H1 (cell line): ENCODE results near the gene NT5C1A. TPM values are rescaled to one million over a fixed set of nuclear protein-coding genes. Genes with fewer than 3 reads are reported as not detected.

Source experiments
- BACH1 ChIP-seq: IDR thresholded peaks from 2 replicates; pipeline ENCODE4 v1.6.1; 2012; ENCODE audit warnings: low read length, improper control_type of control experiment
- CBX8 ChIP-seq: fragments of 300-800, 300-1000 bp; sonication (generic); IDR thresholded peaks from 2 replicates; pipeline ENCODE4 v1.7.1; 2016; ENCODE audit warnings: low read depth, low read length, borderline replicate concordance
- HDAC2 ChIP-seq, 2 experiments: fragments of 300-600 bp in 1 of 2; sonication (generic) in 1 of 2; IDR thresholded peaks; 2 replicates each; pipeline ENCODE4 v1.6.1; 2011 to 2012; ENCODE audit warnings: low read depth in 2 of 2, low read length in 2 of 2, mild to moderate bottlenecking in 2 of 2, moderate library complexity in 2 of 2, borderline replicate concordance in 1 of 2, inconsistent platforms in 1 of 2
- KDM5A ChIP-seq: fragments of 200-600 bp; IDR thresholded peaks from 2 replicates; pipeline ENCODE4 v1.7.1; 2012; ENCODE audit warnings: mild to moderate bottlenecking, low read length, inconsistent platforms, mixed read lengths
- SUZ12 ChIP-seq: fragments of 200-600 bp; sonication (generic); IDR thresholded peaks from 2 replicates; pipeline ENCODE4 v1.6.1; 2012; ENCODE audit warnings: mild to moderate bottlenecking, inconsistent platforms, low read length, moderate library complexity, mixed read lengths
- polyA plus RNA-seq, 7 experiments: library from polyadenylated mRNA; depleted of rRNA in 3 of 7; stranded (reverse) in 5 of 7; unstranded in 2 of 7; fragments of >200 nt in 5 of 7; fragments of 200-250 nt in 2 of 7; gene quantifications; 1 replicate in 5 of 7; 2 replicates in 1 of 7; 4 replicates in 1 of 7; pipeline versions ENCODE4 v1.2.1 to v1.2.3, GENCODE V29; 2011 to 2013; ENCODE audit warnings: missing spikeins in 2 of 7, mixed read lengths in 2 of 7
- total RNA-seq: library from RNA; stranded (reverse); fragmentation: NEBNext Ultra II Directional; extraction: Animal tissue kit (Norgen Biotek cat#: 25700); gene quantifications from 2 replicates; pipeline ENCODE4 v1.2.1, GENCODE V29; 2021

NT5C1A gene
- total and polyA plus RNA-seq, 2 of the 8 experiments (the other 6 are each of a cell fraction or from before 2014, with no cell fraction given) = not detected

DNA sequence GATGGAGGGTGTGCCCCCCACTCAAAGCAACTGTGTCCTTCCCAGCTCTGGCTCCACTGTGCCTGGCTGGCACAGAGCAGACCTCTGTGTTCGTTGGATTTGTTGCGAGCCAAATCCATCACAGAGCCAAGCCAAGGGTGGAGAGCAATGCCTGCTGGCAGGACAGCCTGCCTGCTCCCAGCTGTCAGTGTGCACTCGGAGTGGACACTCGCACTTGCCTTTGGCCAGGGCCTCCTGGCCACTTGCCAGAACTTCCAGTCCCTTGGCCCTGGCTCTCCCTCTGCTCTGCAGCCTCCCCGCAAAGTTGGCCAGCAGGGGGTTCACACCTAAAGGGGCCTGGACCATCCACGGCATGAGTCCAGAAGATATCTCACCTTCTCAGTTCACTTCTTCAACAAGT, 48.9 kb downstream of the NT5C1A start (continued):
- TF ChIP-seq HDAC2 (IDR thresholded peaks at IDR 0.05; ENCODE audit: borderline replicate concordance in 1 of 2, low read depth in 2 of 2, low read length in 2 of 2) = no peak
- no peak for TF ChIP-seq SUZ12
- TF ChIP-seq KDM5A = no peak
- no peak for TF ChIP-seq BACH1
- no peak for TF ChIP-seq CBX8
